OCI-LY3 (cell line): ENCODE results near the gene SLC6A6.

Source experiments
- CTCF ChIP-seq: fragments of 200-600, 300-600 bp; sonication (generic); IDR thresholded peaks from 2 replicates; pipeline ENCODE4 v1.5.1; 2014; ENCODE audit warnings: antibody characterized with exemption, low read length, low read depth
- EZH2phosphoT487 ChIP-seq: fragments of 200-600 bp; shearing (Covaris generic); IDR thresholded peaks from 2 replicates; pipeline ENCODE4 v1.6.1; 2018; ENCODE audit warnings: antibody characterized with exemption, mixed run types, low read depth

- no peak for TF ChIP-seq CTCF
- TF ChIP-seq EZH2phosphoT487: no peak
Measured at GRCh38 chr3:14507757-14508504, 105.5 kb downstream of the SLC6A6 start.
